Measurements from ENCODE around the gene MAPRE2.

The MAPRE2 gene

DNA sequence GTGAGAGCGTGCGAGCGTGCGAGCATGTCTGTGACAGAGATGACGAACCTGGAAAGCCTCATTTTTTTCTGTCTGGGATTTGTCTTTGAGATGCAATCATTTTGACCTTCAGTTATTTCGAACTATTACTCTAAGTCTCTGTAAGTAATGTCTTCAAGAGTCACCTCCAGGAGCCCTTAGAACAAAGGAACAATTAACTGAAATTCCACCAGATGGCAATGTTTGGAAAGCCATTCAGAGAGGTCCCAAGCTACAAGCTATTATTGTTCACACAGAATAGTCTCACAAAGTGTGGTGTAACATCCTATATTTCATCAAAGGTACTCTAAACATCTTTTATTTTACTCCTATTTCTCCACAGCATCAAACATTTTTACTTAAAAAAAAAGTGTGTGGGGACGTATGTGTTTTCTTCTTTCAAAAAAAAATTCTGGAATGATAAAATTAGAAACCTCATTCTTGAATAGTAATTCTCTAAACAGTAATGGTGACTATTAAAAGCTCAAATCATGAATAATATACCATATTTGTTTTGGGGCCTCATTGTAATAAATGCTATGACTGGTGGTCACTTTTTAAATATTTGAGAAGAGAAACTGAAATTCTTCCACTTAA is 35.1 kb upstream of the MAPRE2 start:
- DNase-seq: peak; percentile 60 to 95
- Histone ChIP-seq H4K8ac (ENCODE audit: low read depth, low read length) (no peak overlapping the region), H3K36me3 (ENCODE audit: control insufficient read depth in 1 of 2, insufficient read depth in 2 of 2, low read length in 2 of 2) (no peaks in the 10 kb centered on the region), H3K23ac (ENCODE audit: low read length) (no peak overlapping the region), H3K4me3 (ENCODE audit: low read depth, low read length) (no peak overlapping the region), H4K12ac (ENCODE audit: low read depth, low read length) (no peak overlapping the region), H3K14ac (ENCODE audit: low read length) (no peak overlapping the region), H3K27me3 (ENCODE audit: insufficient read depth, low read length) (no peaks in the 10 kb centered on the region), H2BK5ac (ENCODE audit: low read depth, low read length, poor library complexity) (no peak overlapping the region), H2BK12ac (ENCODE audit: low read length) (no peak overlapping the region), H3K27ac (ENCODE audit: low read depth, low read length) (no peak overlapping the region), H2BK120ac (ENCODE audit: insufficient read depth, low read length, poor library complexity) (no peak overlapping the region), H4K91ac (ENCODE audit: low read depth, low read length) (no peak overlapping the region), H2AFZ (ENCODE audit: insufficient read depth, low read length, poor library complexity) (no peak overlapping the region), H3K9me3 (ENCODE audit: insufficient read depth, low read depth, low read length) (no peaks in the 10 kb centered on the region), H3K4ac (ENCODE audit: low read depth, low read length) (no peak overlapping the region), H3K9ac (ENCODE audit: low read length) (no peak overlapping the region), H3K18ac (ENCODE audit: low read length) (no peak overlapping the region), H3K4me2 (ENCODE audit: low read length) (no peak overlapping the region), H2AK5ac (ENCODE audit: low read length) (no peak overlapping the region), H3K79me2 (ENCODE audit: control insufficient read depth, insufficient read depth, low read length, poor library complexity) (no peaks in the 10 kb centered on the region), H3K79me1 (ENCODE audit: low read length) (no peaks in the 10 kb centered on the region), H3K4me1 (ENCODE audit: control insufficient read depth in 1 of 2, insufficient read depth in 2 of 2, low read length in 2 of 2) (no peaks in the 10 kb centered on the region)
- WGBS (ENCODE audit: extremely low coverage, insufficient coverage, insufficient read length): no CpG with 5 or more reads among the region's 7 CpGs

DNA sequence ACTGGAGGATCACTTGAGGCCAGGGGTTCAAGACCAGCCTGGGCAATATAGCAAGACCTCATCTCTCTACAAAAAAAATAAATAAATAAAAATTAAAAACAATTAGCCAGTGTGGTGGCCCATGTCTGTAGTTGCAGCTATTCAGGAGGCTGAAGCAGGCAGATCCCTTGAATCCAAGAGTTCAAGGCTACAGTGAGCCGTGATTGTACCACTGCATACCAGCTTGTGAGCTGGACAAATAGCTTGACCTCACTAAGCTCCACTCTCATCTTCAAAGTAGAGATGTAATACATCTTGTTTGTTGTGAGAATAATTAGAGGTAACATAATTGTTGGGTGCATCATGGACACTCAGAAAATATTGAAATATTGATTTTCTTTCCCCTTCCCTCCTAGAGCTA is 31.1 kb upstream of the MAPRE2 start:
- Histone ChIP-seq H4K91ac (ENCODE audit: low read depth, low read length) (no peak overlapping the region), H3K27ac (ENCODE audit: low read depth, low read length) (no peak overlapping the region), H2AK5ac (ENCODE audit: low read length) (no peak overlapping the region), H3K27me3 (ENCODE audit: insufficient read depth, low read length) (no peaks in the 10 kb centered on the region), H3K79me2 (ENCODE audit: control insufficient read depth, insufficient read depth, low read length, poor library complexity) (no peaks in the 10 kb centered on the region), H3K4me2 (ENCODE audit: low read length) (no peak overlapping the region), H3K9me3 (ENCODE audit: insufficient read depth, low read depth, low read length) (no peaks in the 10 kb centered on the region), H3K18ac (ENCODE audit: low read length) (no peak overlapping the region), H2BK120ac (ENCODE audit: insufficient read depth, low read length, poor library complexity) (no peak overlapping the region), H2AFZ (ENCODE audit: insufficient read depth, low read length, poor library complexity) (no peak overlapping the region), H2BK5ac (ENCODE audit: low read depth, low read length, poor library complexity) (no peak overlapping the region), H3K4me3 (ENCODE audit: low read depth, low read length) (no peak overlapping the region), H3K14ac (ENCODE audit: low read length) (no peak overlapping the region), H3K4ac (ENCODE audit: low read depth, low read length) (no peak overlapping the region), H4K12ac (ENCODE audit: low read depth, low read length) (no peak overlapping the region), H3K79me1 (ENCODE audit: low read length) (no peaks in the 10 kb centered on the region), H4K8ac (ENCODE audit: low read depth, low read length) (no peak overlapping the region), H3K23ac (ENCODE audit: low read length) (no peak overlapping the region), H3K9ac (ENCODE audit: low read length) (no peak overlapping the region), H3K4me1 (ENCODE audit: control insufficient read depth in 1 of 2, insufficient read depth in 2 of 2, low read length in 2 of 2) (no peaks in the 10 kb centered on the region), H2BK12ac (ENCODE audit: low read length) (no peak overlapping the region), H3K36me3 (ENCODE audit: control insufficient read depth in 1 of 2, insufficient read depth in 2 of 2, low read length in 2 of 2) (no peaks in the 10 kb centered on the region)
- WGBS (ENCODE audit: extremely low coverage, insufficient coverage, insufficient read length): no CpG with 5 or more reads among the region's 1 CpG
- DNase-seq: no peak

DNA sequence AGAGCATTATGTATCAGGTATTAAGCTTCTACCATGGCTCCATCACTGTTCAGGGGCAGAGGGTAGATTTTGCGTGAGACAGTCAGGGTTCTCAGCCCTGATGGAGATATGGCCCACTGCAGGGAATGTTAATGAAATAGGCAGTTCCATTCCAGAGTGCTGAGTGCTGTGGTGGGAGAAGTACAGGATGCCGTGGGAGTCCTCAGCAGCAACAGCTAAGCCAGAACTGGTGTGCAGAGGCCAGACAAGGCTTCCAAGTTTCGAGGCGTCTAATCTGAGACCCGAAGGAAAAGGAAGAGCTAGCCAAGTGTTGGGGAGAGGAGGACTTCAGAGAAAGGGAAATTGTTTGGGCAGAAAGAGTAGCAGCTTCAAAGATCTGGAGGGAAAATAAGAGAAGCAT is 30.2 kb upstream of the MAPRE2 start:
- no peak for DNase-seq
- Histone ChIP-seq H3K4me2 (ENCODE audit: low read length) (no peak overlapping the region), H4K8ac (ENCODE audit: low read depth, low read length) (no peak overlapping the region), H3K18ac (ENCODE audit: low read length) (no peak overlapping the region), H3K9ac (ENCODE audit: low read length) (no peak overlapping the region), H2BK120ac (ENCODE audit: insufficient read depth, low read length, poor library complexity) (no peak overlapping the region), H3K27ac (ENCODE audit: low read depth, low read length) (no peak overlapping the region), H3K4me3 (ENCODE audit: low read depth, low read length) (no peak overlapping the region), H3K4ac (ENCODE audit: low read depth, low read length) (no peak overlapping the region), H3K79me1 (ENCODE audit: low read length) (no peaks in the 10 kb centered on the region), H4K91ac (ENCODE audit: low read depth, low read length) (no peak overlapping the region), H3K4me1 (ENCODE audit: control insufficient read depth in 1 of 2, insufficient read depth in 2 of 2, low read length in 2 of 2) (no peaks in the 10 kb centered on the region), H4K12ac (ENCODE audit: low read depth, low read length) (no peak overlapping the region), H3K36me3 (ENCODE audit: control insufficient read depth in 1 of 2, insufficient read depth in 2 of 2, low read length in 2 of 2) (no peaks in the 10 kb centered on the region), H3K23ac (ENCODE audit: low read length) (no peak overlapping the region), H2BK12ac (ENCODE audit: low read length) (no peak overlapping the region), H3K79me2 (ENCODE audit: control insufficient read depth, insufficient read depth, low read length, poor library complexity) (no peaks in the 10 kb centered on the region), H2BK5ac (ENCODE audit: low read depth, low read length, poor library complexity) (no peak overlapping the region), H2AK5ac (ENCODE audit: low read length) (no peak overlapping the region), H2AFZ (ENCODE audit: insufficient read depth, low read length, poor library complexity) (no peak overlapping the region), H3K9me3 (ENCODE audit: insufficient read depth, low read depth, low read length) (no peaks in the 10 kb centered on the region), H3K27me3 (ENCODE audit: insufficient read depth, low read length) (no peaks in the 10 kb centered on the region), H3K14ac (ENCODE audit: low read length) (no peak overlapping the region)
- WGBS (ENCODE audit: extremely low coverage, insufficient coverage, insufficient read length): no CpG with 5 or more reads among the region's 5 CpGs

DNA sequence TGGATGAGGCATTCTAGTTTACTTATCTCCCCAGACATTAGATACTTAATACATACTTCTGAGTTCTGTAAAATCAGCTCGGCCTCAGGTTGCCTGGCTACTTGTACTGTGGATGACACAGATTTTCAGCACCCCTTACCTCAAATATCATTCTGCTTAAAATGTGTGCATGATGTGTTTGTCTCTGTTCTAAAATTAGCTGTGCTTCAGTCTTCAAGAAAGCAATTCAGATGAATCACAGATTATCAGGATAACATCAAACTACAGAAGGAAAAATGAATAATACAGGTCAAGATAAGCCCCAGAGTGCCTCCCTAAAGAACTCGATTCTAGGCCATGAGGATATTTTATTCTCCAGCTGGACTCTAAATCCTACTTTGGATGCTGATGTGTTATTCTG is 21.3 kb upstream of the MAPRE2 start:
- Histone ChIP-seq H2BK12ac (ENCODE audit: low read length) (no peak overlapping the region), H2AK5ac (ENCODE audit: low read length) (no peak overlapping the region), H4K8ac (ENCODE audit: low read depth, low read length) (no peak overlapping the region), H2AFZ (ENCODE audit: insufficient read depth, low read length, poor library complexity) (no peak overlapping the region), H4K91ac (ENCODE audit: low read depth, low read length) (no peak overlapping the region), H3K79me2 (ENCODE audit: control insufficient read depth, insufficient read depth, low read length, poor library complexity) (no peaks in the 10 kb centered on the region), H3K27ac (ENCODE audit: low read depth, low read length) (no peak overlapping the region), H3K79me1 (ENCODE audit: low read length) (no peaks in the 10 kb centered on the region), H3K27me3 (ENCODE audit: insufficient read depth, low read length) (no peaks in the 10 kb centered on the region), H3K14ac (ENCODE audit: low read length) (no peak overlapping the region), H2BK5ac (ENCODE audit: low read depth, low read length, poor library complexity) (no peak overlapping the region), H3K36me3 (ENCODE audit: control insufficient read depth in 1 of 2, insufficient read depth in 2 of 2, low read length in 2 of 2) (no peaks in the 10 kb centered on the region), H3K4ac (ENCODE audit: low read depth, low read length) (no peak overlapping the region), H3K4me2 (ENCODE audit: low read length) (no peak overlapping the region), H2BK120ac (ENCODE audit: insufficient read depth, low read length, poor library complexity) (no peak overlapping the region), H3K18ac (ENCODE audit: low read length) (no peak overlapping the region), H3K23ac (ENCODE audit: low read length) (no peak overlapping the region), H3K4me1 (ENCODE audit: control insufficient read depth in 1 of 2, insufficient read depth in 2 of 2, low read length in 2 of 2) (no peaks in the 10 kb centered on the region), H3K4me3 (ENCODE audit: low read depth, low read length) (no peak overlapping the region), H3K9ac (ENCODE audit: low read length) (no peak overlapping the region), H3K9me3 (ENCODE audit: insufficient read depth, low read depth, low read length) (no peaks in the 10 kb centered on the region), H4K12ac (ENCODE audit: low read depth, low read length) (no peak overlapping the region)
- peak in 1 of 2 donors; percentile 61 for DNase-seq
- no CpG with 5 or more reads among the region's 2 CpGs for WGBS (ENCODE audit: extremely low coverage, insufficient coverage, insufficient read length)
